Natural killer cell (primary cell): ENCODE data around the gene OR9A2. TPM values are rescaled to one million over a fixed set of nuclear protein-coding genes. Genes with fewer than 3 reads are reported as not detected.
A peak's percentile ranks its signal among the peaks of the same experiment; 100 is the strongest.
"Not testable (repeated sequence)": the region's sequence is repeated elsewhere in the genome, so short reads cannot be mapped to it uniquely, and the experiment has no call there.

ENCODE experiments used
- ATAC-seq, 3 donors: fragments of 150-1000 bp in 2 of 3; fragments of 200-7000 bp in 1 of 3; cut with Tn5 transposase; 1 replicate in 1 of 3; 2 replicates in 2 of 3; pipeline ENCODE4 v1.10.0; 2021; ENCODE audit warnings: mild to moderate bottlenecking in 2 of 3, moderate library complexity in 2 of 3
- DNase-seq, 2 donors: peaks; one replicate each; pipeline versions ENCODE4 v3.0.0 to v3.0.0-alpha.2; 2013 to 2021; ENCODE audit warnings: mixed read lengths in 1 of 2
- H3K27ac ChIP-seq: one replicate; pipeline ENCODE4 v1.5.1; 2013; ENCODE audit warnings: mild to moderate bottlenecking, low read length
- H3K27me3 ChIP-seq: one replicate; pipeline ENCODE4 v1.6.1; 2013; ENCODE audit warnings: low read length; ENCODE audit not compliant: control insufficient read depth, insufficient read depth
- H3K36me3 ChIP-seq: one replicate; pipeline ENCODE4 v1.6.1; 2013; ENCODE audit warnings: low read length; ENCODE audit not compliant: control insufficient read depth, insufficient read depth
- H3K4me1 ChIP-seq: one replicate; pipeline ENCODE4 v1.6.1; 2013; ENCODE audit warnings: low read length; ENCODE audit not compliant: control insufficient read depth, insufficient read depth
- H3K4me3 ChIP-seq: one replicate; pipeline ENCODE4 v1.5.1; 2013; ENCODE audit warnings: low read length
- H3K9me3 ChIP-seq: one replicate; pipeline ENCODE4 v1.6.1; 2013; ENCODE audit warnings: low read length; ENCODE audit not compliant: control insufficient read depth, insufficient read depth
- H3K27ac Mint-ChIP-seq, 2 donors: one replicate each; pipeline ENCODE4 v1.8.0; 2022; ENCODE audit warnings: mild to moderate bottlenecking in 2 of 2, mixed read lengths in 2 of 2, moderate library complexity in 1 of 2
- H3K27me3 Mint-ChIP-seq, 2 donors: one replicate each; pipeline ENCODE4 v1.8.0; 2022; ENCODE audit warnings: low read depth in 2 of 2, mixed read lengths in 2 of 2
- H3K36me3 Mint-ChIP-seq: one replicate; pipeline ENCODE4 v1.8.0; 2022; ENCODE audit warnings: mixed read lengths
- H3K4me1 Mint-ChIP-seq, 2 donors: one replicate each; pipeline ENCODE4 v1.8.0; 2022; ENCODE audit warnings: mixed read lengths in 2 of 2
- H3K4me3 Mint-ChIP-seq: one replicate; pipeline ENCODE4 v1.8.0; 2022; ENCODE audit warnings: mild to moderate bottlenecking, moderate library complexity, mixed read lengths
- H3K9me3 Mint-ChIP-seq, 2 donors: one replicate each; pipeline ENCODE4 v1.8.0; 2022; ENCODE audit warnings: mixed read lengths in 2 of 2
- CTCF ChIP-seq: fragments of 200-600 bp; IDR thresholded peaks from one replicate; pipeline ENCODE4 v1.8.0; 2022; ENCODE audit warnings: antibody characterized with exemption
- WGBS: methylation state at CpG from one replicate; pipeline ENCODE4 v1.1.7; 2013; ENCODE audit warnings: missing lambda C conversion rate; ENCODE audit not compliant: insufficient coverage; 5-methylcytosine and 5-hydroxymethylcytosine counted together
- intact Hi-C: fragments of 100-400 bp; cut with micrococcal nuclease; formaldehyde crosslinking; loops from one replicate; pipeline ENCODE4 v1.14.2; 2022
- total RNA-seq, 4 donors: library from RNA; stranded (reverse); fragments of 120-200 nt in 1 of 4; gene quantifications; one replicate each; pipeline versions ENCODE4 v1.2.3 to v1.2.4, GENCODE V29; 2013 to 2022

Gene OR9A2
- total RNA-seq, 3 donors from 2014 or later (not counting 1 experiment from before 2014, with no cell fraction given), result not detected

GRCh38 chr7:142983825-142984224 lies 43.1 kb downstream of the OR9A2 start:
- Histone ChIP-seq H3K27ac (no peak overlapping the region), H3K9me3 (no peaks in the 10 kb centered on the region), H3K27me3 (no peaks in the 10 kb centered on the region), H3K36me3 (no peaks in the 10 kb centered on the region), H3K4me3 (no peak overlapping the region), H3K4me1 (no peaks in the 10 kb centered on the region)
- Mint-ChIP-seq H3K4me3 (no peak overlapping the region), H3K4me1 (no peaks in the 10 kb centered on the region), H3K27ac (no peak overlapping the region), H3K27me3 (peaks cover 38 to 40% of the 10 kb centered on the region in 2 donors), H3K36me3 (no peaks in the 10 kb centered on the region), H3K9me3 (peaks cover 0 to 2% of the 10 kb centered on the region in 2 donors)
- ATAC-seq (peak in 2 of 3 donors; percentile 30 to 41), DNase-seq (no peak)
- 71% methylated on average over 1 of the region's 1 CpG for WGBS
- no peak for TF ChIP-seq CTCF
- intact Hi-C loops, result no loop called here

- H3K4me3 Mint-ChIP-seq, intact Hi-C loops, ATAC-seq, H3K4me1 Mint-ChIP-seq, H3K27ac ChIP-seq, H3K9me3 ChIP-seq, H3K27me3 ChIP-seq, H3K27ac Mint-ChIP-seq, H3K4me3 ChIP-seq, H3K36me3 ChIP-seq, H3K36me3 Mint-ChIP-seq, H3K9me3 Mint-ChIP-seq, H3K4me1 ChIP-seq, DNase-seq: not testable (repeated sequence)
- 86% methylated on average over 2 of the region's 4 CpGs for WGBS
- H3K27me3 Mint-ChIP-seq, result peaks cover 33 to 39% of the 10 kb centered on the region in 2 donors
These were observed 48.5 kb downstream of the OR9A2 start for GRCh38 chr7:142978402-142978801.

Other genes with a start within 250 kb of the OR9A2 start
- 1 to 10 TPM; 2.3 to 6.8 (median 6.5) TPM for gene EPHB6, start 172.1 kb downstream of the OR9A2 start, total RNA-seq
- not detected for gene TRPV6, start 141.4 kb downstream of the OR9A2 start, total RNA-seq
- gene TRPV5, start 93.4 kb downstream of the OR9A2 start, total RNA-seq, result not detected
- not detected for gene LLCFC1, start 87.6 kb downstream of the OR9A2 start, total RNA-seq
- gene KEL, start 64.8 kb downstream of the OR9A2 start, total RNA-seq, result under 1 TPM in 2 of 3 donors, not detected in 1; 0.09 to 0.61 TPM
- gene OR6V1, start 25.2 kb upstream of the OR9A2 start, total RNA-seq, result not detected
- gene PIP, start 104.9 kb upstream of the OR9A2 start, total RNA-seq, result not detected
- gene TAS2R39, start 156.3 kb upstream of the OR9A2 start, total RNA-seq, result not detected
- gene TAS2R40, start 194.9 kb upstream of the OR9A2 start, total RNA-seq, result not detected
- gene GSTK1, start 236.3 kb upstream of the OR9A2 start, total RNA-seq, result 100 to 1,000 TPM; 159 to 215 (median 181) TPM